ENCODE data around the gene SERPINA10. TPM values are rescaled to one million over a fixed set of nuclear protein-coding genes. Genes with fewer than 3 reads are reported as not detected.

SERPINA10 gene
- under 1 TPM in 1 of 6 donors, not detected in 5; 0.10 TPM for total RNA-seq

DNA sequence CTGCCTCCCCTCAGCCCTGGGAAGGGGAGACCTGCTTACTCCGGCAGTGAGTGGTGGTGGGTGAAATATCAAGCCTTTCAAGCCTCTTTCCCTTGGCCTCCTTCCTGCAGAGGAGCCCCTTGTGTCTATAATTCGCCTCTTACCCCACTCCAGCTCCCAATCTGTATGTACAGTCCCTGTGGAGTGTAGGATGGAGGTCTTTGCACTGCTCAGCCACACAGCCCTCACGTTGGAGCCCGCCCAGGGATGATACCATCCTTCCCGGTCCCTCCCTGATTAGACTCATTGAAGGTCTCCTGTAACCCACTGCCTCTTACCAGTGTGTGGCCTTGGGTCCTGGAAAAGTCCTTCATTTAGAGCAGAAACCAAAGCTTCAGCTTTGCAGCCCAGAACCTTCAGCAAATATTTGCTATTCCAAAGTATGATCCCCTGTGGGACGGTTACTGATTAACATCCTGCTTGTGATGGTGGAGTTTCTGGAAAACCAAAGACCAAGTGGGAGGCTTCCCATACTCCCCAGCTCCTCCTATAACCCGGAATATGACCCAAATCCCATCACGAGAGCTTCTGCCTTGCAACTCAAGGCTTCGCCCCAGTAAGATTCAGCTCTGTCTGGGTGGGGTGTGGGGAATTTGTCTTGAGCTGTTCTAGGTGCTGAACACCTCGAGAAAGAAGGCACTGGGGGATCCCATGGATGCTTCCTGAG lies at the start of gene SERPINA10:
TSS of gene SERPINA10 (minus strand) at position 397 of the 706 bp plus-strand sequence. CDS start 2,675 bp downstream, outside the sequence.
- DNase-seq (no peak), ATAC-seq (ENCODE audit: low FRiP score in 2 of 2) (no peak)
- TF ChIP-seq CTCF (IDR thresholded peaks at IDR 0.05) (no peak), EP300 (IDR thresholded peaks at IDR 0.05) (no peak), POLR2A (IDR thresholded peaks at IDR 0.05) (no peak), POLR2AphosphoS5 (IDR thresholded peaks at IDR 0.05) (no peak)
- H3K36me3 ChIP-seq, result no peaks in the 10 kb centered on the region
- no peaks in the 10 kb centered on the region for H3K9me3 ChIP-seq
- WGBS, 2 donors, result 61 to 64% methylated on average over 8 to 10 of the region's 10 CpGs
- no peaks in the 10 kb centered on the region for H3K27me3 ChIP-seq
- H3K4me1 ChIP-seq, result no peaks in the 10 kb centered on the region
- H3K27ac ChIP-seq, result no peak within 1 kb of the TSS
- no peak within 1 kb of the TSS for H3K4me3 ChIP-seq

DNA sequence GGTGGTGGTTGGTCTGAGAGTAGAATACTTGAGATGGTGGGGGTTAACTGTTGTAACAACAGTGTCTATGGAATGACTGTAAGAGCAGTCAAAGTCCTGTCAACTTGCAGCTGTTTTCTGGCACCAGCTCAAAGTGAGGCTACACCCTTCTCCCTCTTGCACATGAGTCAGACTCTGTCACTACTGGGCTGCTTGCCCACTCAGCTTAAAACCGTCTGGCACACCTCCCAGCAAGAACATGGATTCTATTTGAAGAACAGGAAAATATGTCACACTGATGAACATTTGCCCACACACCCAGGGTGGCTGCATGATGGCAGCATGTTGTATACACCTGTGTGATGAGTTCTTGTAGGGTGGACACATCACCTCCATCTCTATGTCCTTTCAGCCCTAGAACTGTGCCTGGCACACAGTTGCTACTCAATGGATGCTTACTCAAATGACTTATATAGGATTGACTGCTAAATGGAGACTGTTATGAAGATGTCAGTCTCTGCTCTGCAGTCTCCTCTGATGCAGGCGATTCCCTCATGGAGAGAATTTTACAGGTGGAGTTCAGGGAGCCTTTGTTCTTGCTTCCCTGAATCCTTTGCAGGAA lies 49.4 kb upstream of the SERPINA10 start:
- H3K36me3 ChIP-seq, result no peaks in the 10 kb centered on the region
- TF ChIP-seq POLR2AphosphoS5 (IDR thresholded peaks at IDR 0.05) (peak; percentile 32 to 46), EP300 (IDR thresholded peaks at IDR 0.05) (peak in 1 of 4 donors; percentile 25), POLR2A (IDR thresholded peaks at IDR 0.05) (no peak), CTCF (IDR thresholded peaks at IDR 0.05) (no peak)
- peak in 1 of 2 donors; percentile 89 for DNase-seq
- H3K27me3 ChIP-seq, result no peaks in the 10 kb centered on the region
- H3K27ac ChIP-seq, result peak overlapping the region in 1 of 4 donors; percentile 39
- ATAC-seq (ENCODE audit: low FRiP score in 2 of 2), result peak; percentile 77 to 91
- no peak overlapping the region for H3K4me3 ChIP-seq
- no peaks in the 10 kb centered on the region for H3K9me3 ChIP-seq
- peaks cover 0 to 15% (median 7%) of the 10 kb centered on the region in 4 donors for H3K4me1 ChIP-seq
- WGBS, 2 donors, result 38 to 41% methylated on average over 2 of the region's 2 CpGs

DNA sequence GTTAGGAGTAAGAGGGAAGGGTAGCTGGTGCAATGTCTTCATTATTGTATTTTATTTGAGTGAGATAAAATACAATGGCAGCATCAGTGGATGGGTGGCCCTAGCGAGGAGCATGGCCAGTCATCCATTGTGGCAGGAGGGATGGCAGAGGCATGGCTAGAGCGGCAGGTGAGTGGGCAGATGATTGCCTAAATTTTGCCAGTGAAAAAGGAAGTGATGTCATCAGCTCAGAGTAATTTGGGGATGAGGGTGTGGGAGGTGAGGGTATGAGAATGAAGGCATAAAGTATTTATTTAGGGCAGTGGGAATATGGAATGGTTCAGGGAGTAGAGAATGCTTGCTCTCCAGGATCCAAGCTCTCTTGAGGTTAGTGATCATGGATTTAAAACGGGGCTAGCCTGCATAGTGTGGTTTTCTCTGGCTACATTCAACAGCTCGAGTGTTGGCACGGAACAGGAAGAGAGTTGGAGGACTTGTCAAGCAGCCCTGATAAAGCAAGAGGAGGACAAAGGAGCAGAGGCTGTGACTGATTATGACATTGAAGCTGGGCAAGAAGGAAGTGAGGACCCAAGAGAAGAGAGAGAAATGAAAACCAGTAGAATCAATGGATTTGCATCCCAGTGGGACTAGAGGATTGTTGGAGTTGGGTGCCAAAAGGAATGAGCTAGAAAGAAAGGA lies 48.7 kb upstream of the SERPINA10 start:
- WGBS, 2 donors, result 36 to 41% methylated on average over 5 of the region's 5 CpGs
- H3K36me3 ChIP-seq, result no peaks in the 10 kb centered on the region
- no peak for TF ChIP-seq POLR2AphosphoS5 (IDR thresholded peaks at IDR 0.05)
- no peaks in the 10 kb centered on the region for H3K9me3 ChIP-seq
- ATAC-seq (ENCODE audit: low FRiP score in 2 of 2) (peak; percentile 59 to 65), DNase-seq (peak in 1 of 2 donors; percentile 55)
- H3K4me3 ChIP-seq, result no peak overlapping the region
- peaks cover 0 to 15% (median 7%) of the 10 kb centered on the region in 4 donors for H3K4me1 ChIP-seq
- peak overlapping the region in 1 of 4 donors; percentile 39 for H3K27ac ChIP-seq
- H3K27me3 ChIP-seq, result no peaks in the 10 kb centered on the region

DNA sequence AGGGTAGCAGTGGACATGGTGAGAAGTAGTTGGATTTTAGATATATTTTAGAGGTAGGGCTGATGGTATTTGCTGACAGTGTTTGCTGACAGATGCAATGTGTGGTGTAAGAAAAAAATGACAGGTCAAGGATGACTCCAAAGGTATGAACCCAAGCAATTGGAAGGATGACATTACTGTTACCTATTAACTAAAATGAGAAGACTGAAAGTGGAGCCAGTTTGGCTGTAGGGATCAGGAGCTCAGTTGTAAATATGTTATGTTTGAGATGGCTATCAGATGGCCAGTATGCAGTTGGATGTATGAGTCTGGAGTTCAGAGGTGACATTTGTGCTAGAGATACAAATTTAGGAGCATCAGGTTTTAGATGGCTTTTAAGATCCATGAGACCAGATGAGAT lies 47.5 kb upstream of the SERPINA10 start:
- DNase-seq, result no peak

More for the DNA sequence above, 47.5 kb upstream of the SERPINA10 start:
- TF ChIP-seq CTCF (IDR thresholded peaks at IDR 0.05), result no peak
- no peak for TF ChIP-seq POLR2A (IDR thresholded peaks at IDR 0.05)
- no peak for TF ChIP-seq POLR2AphosphoS5 (IDR thresholded peaks at IDR 0.05)
- no peak for TF ChIP-seq EP300 (IDR thresholded peaks at IDR 0.05)
- H3K9me3 ChIP-seq, result no peaks in the 10 kb centered on the region
- no peaks in the 10 kb centered on the region for H3K27me3 ChIP-seq
- peaks cover 0 to 15% (median 7%) of the 10 kb centered on the region in 4 donors for H3K4me1 ChIP-seq
- H3K4me3 ChIP-seq, result no peak overlapping the region
- no peaks in the 10 kb centered on the region for H3K36me3 ChIP-seq
- no peak overlapping the region for H3K27ac ChIP-seq
- ATAC-seq (ENCODE audit: low FRiP score in 2 of 2), result no peak
